HepG2 (cell line): ENCODE data around the gene STYXL2. TPM values are rescaled to one million over a fixed set of nuclear protein-coding genes. Genes with fewer than 3 reads are reported as not detected.

Experiments used
- ATAC-seq: fragments of 200-7000 bp; cut with Tn5 transposase; 3 replicates; pipeline ENCODE4 v1.9.1; 2020; ENCODE audit warnings: mild to moderate bottlenecking, moderate library complexity
- BruUV-seq: library from RNA; stranded (reverse); fragments of 400-500 nt; replicated peaks from 2 replicates; lab custom pipeline; 2021; lab: Mats Ljungman, UMichigan
- CTCF ChIA-PET: fragments of 300-600 bp; formaldehyde crosslinking; extraction: SDS; loops from one replicate; lab custom pipeline; 2021; ENCODE audit warnings: low total read pairs, inconsistent platforms, low intra/inter-chr PET ratio; lab: Yijun Ruan, JAX
- POLR2A ChIA-PET: fragments of 350-600 bp; sonication (Branson Sonifier 250); formaldehyde crosslinking; loops from one replicate; lab custom pipeline; 2020; ENCODE audit warnings: antibody characterized with exemption, inconsistent platforms; lab: Yijun Ruan, JAX
- DNase-seq: peaks from one replicate; pipeline ENCODE4 v3.0.0-alpha.2; 2015; ENCODE audit warnings: low spot score
- FAIRE-seq: peaks from 3 replicates; lab custom pipeline; 2011; peaks lifted over from hg19 to GRCh38; lab: Jason Lieb, UNC
- H2AFZ ChIP-seq: one replicate; pipeline ENCODE4 v1.6.1; 2011; ENCODE audit warnings: low read length, inconsistent platforms
- H3K27ac ChIP-seq: fragments of 300-600 bp; 3 replicates; pipeline ENCODE4 v1.8.0; 2011; ENCODE audit warnings: mixed run types, mild to moderate bottlenecking, mixed read lengths, low read length, inconsistent platforms; ENCODE audit not compliant: insufficient read depth; ENCODE audit errors: extremely low read length
- H3K27me3 ChIP-seq, 2 experiments: fragments of 200-600 bp in 1 of 2; 2 replicates in 1 of 2; 3 replicates in 1 of 2; pipeline versions ENCODE4 v1.6.0 to v1.8.0; 2011; ENCODE audit warnings: low read length in 2 of 2, mild to moderate bottlenecking in 2 of 2, moderate library complexity in 2 of 2, inconsistent platforms in 1 of 2; ENCODE audit not compliant: insufficient read depth in 2 of 2, control insufficient read depth in 1 of 2
- H3K36me3 ChIP-seq, 2 experiments: fragments of 200-600 bp in 1 of 2; replicated peaks in 1 of 2; 2 replicates in 1 of 2; 3 replicates in 1 of 2; pipeline versions ENCODE4 v1.5.1 to v1.8.0; 2011; ENCODE audit warnings: low read length in 2 of 2, inconsistent platforms in 1 of 2; ENCODE audit not compliant: insufficient read depth in 2 of 2, control insufficient read depth in 1 of 2
- H3K4me1 ChIP-seq: 2 replicates; pipeline ENCODE4 v1.5.1; 2012; ENCODE audit warnings: low read length, inconsistent platforms; ENCODE audit not compliant: insufficient read depth
- H3K4me2 ChIP-seq: 2 replicates; pipeline ENCODE4 v1.6.0; 2011; ENCODE audit warnings: low read depth, low read length, inconsistent platforms
- H3K4me3 ChIP-seq, 3 experiments: fragments of 200-600 bp in 1 of 3; sonication (generic), shearing (Covaris generic) in 1 of 3; replicated peaks in 1 of 3; 2 replicates each; pipeline ENCODE4 v1.5.1; 2011 to 2016; ENCODE audit warnings: low read length in 3 of 3, inconsistent platforms in 2 of 3, low read depth in 2 of 3, mild to moderate bottlenecking in 2 of 3, control low read depth in 1 of 3, mixed read lengths in 1 of 3; ENCODE audit not compliant: insufficient read depth in 1 of 3
- H3K79me2 ChIP-seq: one replicate; pipeline ENCODE4 v1.6.1; 2011; ENCODE audit warnings: low read length, inconsistent platforms; ENCODE audit not compliant: insufficient read depth
- H3K9ac ChIP-seq: 2 replicates; pipeline ENCODE4 v1.6.0; 2011; ENCODE audit warnings: mild to moderate bottlenecking, low read depth, low read length, inconsistent platforms; ENCODE audit not compliant: insufficient read depth
- H3K9me3 ChIP-seq: 2 replicates; pipeline ENCODE4 v1.5.1; 2012; ENCODE audit warnings: mild to moderate bottlenecking, low read length
- H4K20me1 ChIP-seq: 2 replicates; pipeline ENCODE4 v1.6.0; 2011; ENCODE audit warnings: inconsistent platforms, mild to moderate bottlenecking, low read length, moderate library complexity; ENCODE audit not compliant: insufficient read depth
- ATF3 ChIP-seq: sonication (generic); formaldehyde crosslinking; IDR thresholded peaks from 2 replicates; pipeline ENCODE4 v1.4.0; 2020; ENCODE audit warnings: missing genetic modification reagents
- BRF2 ChIP-seq: sonication (generic); formaldehyde crosslinking; IDR thresholded peaks from 2 replicates; pipeline ENCODE4 v1.8.1; 2022; ENCODE audit warnings: mild to moderate bottlenecking, missing genetic modification reagents
- CEBPZ ChIP-seq: IDR thresholded peaks from 2 replicates; pipeline ENCODE4 v1.6.1; 2012; ENCODE audit warnings: low read length, improper control_type of control experiment
- FOXO4 ChIP-seq: sonication (generic); formaldehyde crosslinking; conservative IDR thresholded peaks from 2 replicates; pipeline ENCODE4 v1.8.1; 2023; ENCODE audit warnings: missing genetic modification reagents
- GABPA ChIP-seq, 2 experiments: IDR thresholded peaks; 2 replicates each; pipeline ENCODE4 v1.6.1; 2011 to 2016; ENCODE audit warnings: low read depth in 2 of 2, low read length in 1 of 2, missing biosample characterization in 1 of 2, missing genetic modification characterization in 1 of 2
- HDAC2 ChIP-seq: sonication (generic); formaldehyde crosslinking; IDR thresholded peaks from 2 replicates; pipeline ENCODE4 v1.4.0; 2020; ENCODE audit warnings: missing genetic modification reagents
- HIC2 ChIP-seq: sonication (generic); formaldehyde crosslinking; IDR thresholded peaks from 2 replicates; pipeline ENCODE4 v1.9.0; 2022; ENCODE audit warnings: low read depth, missing genetic modification reagents
- HMG20B ChIP-seq: conservative IDR thresholded peaks from 2 replicates; pipeline ENCODE4 v1.6.1; 2016; ENCODE audit warnings: missing genetic modification reagents, missing compliant biosample characterization
- KDM1A ChIP-seq: IDR thresholded peaks from 2 replicates; pipeline ENCODE4 v1.6.1; 2016; ENCODE audit warnings: missing compliant biosample characterization
- KLF9 ChIP-seq: IDR thresholded peaks from 2 replicates; pipeline ENCODE4 v1.6.1; 2016; ENCODE audit warnings: low read depth
- MAFK ChIP-seq, 2 experiments: IDR thresholded peaks in 1 of 2; conservative IDR thresholded peaks in 1 of 2; 2 replicates each; pipeline ENCODE4 v1.6.1; 2011; ENCODE audit warnings: improper control_type of control experiment in 2 of 2, low read length in 2 of 2
- ZFP36L2 ChIP-seq: sonication (generic); formaldehyde crosslinking; IDR thresholded peaks from 2 replicates; pipeline ENCODE4 v1.4.0; 2020; ENCODE audit warnings: missing genetic modification reagents
- ZNF33B ChIP-seq: sonication (generic); formaldehyde crosslinking; IDR thresholded peaks from 2 replicates; pipeline ENCODE4 v1.5.1; 2020; ENCODE audit warnings: mild to moderate bottlenecking, missing genetic modification reagents
- ZNF383 ChIP-seq: sonication (generic); formaldehyde crosslinking; IDR thresholded peaks from 2 replicates; pipeline ENCODE4 v1.4.0; 2020; ENCODE audit warnings: missing genetic modification reagents, mild to moderate bottlenecking, borderline replicate concordance
- ZNF614 ChIP-seq: IDR thresholded peaks from 2 replicates; pipeline ENCODE4 v1.6.1; 2018; ENCODE audit warnings: missing biosample characterization, missing genetic modification reagents, inconsistent platforms, borderline replicate concordance
- WGBS: methylation state at CpG from one replicate; pipeline ENCODE4 v1.1.6; 2017; ENCODE audit warnings: low lambda C conversion rate; 5-methylcytosine and 5-hydroxymethylcytosine counted together
- in situ Hi-C: cut with HindIII; loops from 2 replicates; pipeline ENCODE4 v1.10.0; 2017; ENCODE audit warnings: low pct_unique_long_range_greater_than_20kb; ENCODE audit not compliant: extremely low pct_ligation_motif_present
- intact Hi-C: fragments of 100-400 bp; cut with micrococcal nuclease; formaldehyde crosslinking; loops from one replicate; pipeline ENCODE4 v1.10.0; 2022; ENCODE audit not compliant: unreplicated experiment
- polyA plus RNA-seq, 8 experiments: library from polyadenylated mRNA; depleted of rRNA in 3 of 8; stranded (reverse) in 7 of 8; unstranded in 1 of 8; fragments of >200 nt; fragmentation: Illumina TruSeq in 4 of 8; extraction: Trizol in 4 of 8; gene quantifications; 2 replicates each; pipeline versions ENCODE4 v1.2.1 to v1.2.3, GENCODE V29; 2011 to 2016; ENCODE audit warnings: low read depth in 4 of 8, missing spikeins in 1 of 8, mixed read lengths in 1 of 8; ENCODE audit not compliant: insufficient read depth in 1 of 8
- total RNA-seq, 5 experiments: library from RNA; depleted of rRNA; stranded (reverse); fragments of >200 nt; fragmentation: Illumina TruSeq; extraction: Trizol; gene quantifications; 2 replicates each; pipeline ENCODE4 v1.2.3, GENCODE V29; 2016; ENCODE audit warnings: low read depth in 1 of 5

The STYXL2 gene
- total and polyA plus RNA-seq, 2 of the 13 experiments (the other 11 are each of a cell fraction or from before 2014, with no cell fraction given), result not detected

GRCh38 chr1:167089939-167090313 lies 3.9 kb upstream of the STYXL2 start (continued):
- TF ChIP-seq CEBPZ (no peak), ZNF383 (CRISPR knock-in tag) (no peak), HDAC2 (no peak), ATF3 (CRISPR knock-in tag) (no peak), BRF2 (CRISPR knock-in tag) (no peak)

GRCh38 chr1:167090314-167090942 lies 3.4 kb upstream of the STYXL2 start, which contains the start of gene GPA33:
Gene GPA33 (minus strand): TSS chr1:167090377. CDS start chr1:167090287, 90 bp downstream.
- Histone ChIP-seq H3K36me3 (no peaks in the 10 kb centered on the region), H3K4me2 (no peak within 1 kb of the TSS), H3K27ac (no peak within 1 kb of the TSS), H3K27me3 (peaks cover 6 to 9% of the 10 kb centered on the region in 2 experiments; a peak in 2 of 5 replicates), H3K4me1 (no peaks in the 10 kb centered on the region), H3K79me2 (no peaks in the 10 kb centered on the region), H2AFZ (no peak within 1 kb of the TSS), H4K20me1 (no peaks in the 10 kb centered on the region), H3K9me3 (no peaks in the 10 kb centered on the region), H3K4me3 (no peak within 1 kb of the TSS), H3K9ac (no peak within 1 kb of the TSS)
- CTCF ChIA-PET, result no interaction called here
- intact Hi-C loops, result no loop called here
- DNase-seq, result no peak
- no peak for ATAC-seq
- in situ Hi-C loops, result no loop called here
- BruUV-seq, result no TSS peak
- 95% methylated on average over 1 of the region's 1 CpG for WGBS
- POLR2A ChIA-PET, result no interaction called here
- no peak for FAIRE-seq
- TF ChIP-seq KDM1A (CRISPR knock-in tag) (no peak), ZNF614 (no peak), ZFP36L2 (CRISPR knock-in tag) (no peak), GABPA (IDR thresholded peaks at IDR 0.05; ENCODE audit: low read depth, low read length) (no peak), GABPA (CRISPR knock-in tag; IDR thresholded peaks at IDR 0.05; ENCODE audit: low read depth) (no peak), HIC2 (CRISPR knock-in tag) (no peak), HMG20B (CRISPR knock-in tag) (no peak), ZNF33B (CRISPR knock-in tag) (no peak), MAFK (conservative IDR thresholded peaks at IDR 0.05 in 1 of 2, IDR thresholded peaks at IDR 0.05 in 1 of 2; ENCODE audit: low read length in 2 of 2) (no peak), FOXO4 (CRISPR knock-in tag) (no peak), KLF9 (CRISPR knock-in tag) (no peak)
